IMR-90 (cell line): Measurements from ENCODE around the gene SPAG16. TPM values are rescaled to one million over a fixed set of nuclear protein-coding genes. Genes with fewer than 3 reads are reported as not detected.

Experiments
- ATAC-seq: fragments of 200-7000 bp; cut with Tn5 transposase; 2 replicates; pipeline ENCODE4 v1.9.1; 2020; ENCODE audit warnings: low read depth, mild to moderate bottlenecking, moderate library complexity
- BruUV-seq: library from RNA; stranded (reverse); fragments of 400-500 nt; replicated peaks from 2 replicates; lab custom pipeline; 2021; lab: Mats Ljungman, UMichigan
- CTCF ChIA-PET: fragments of 300-600 bp; formaldehyde crosslinking; extraction: SDS; loops from one replicate; lab custom pipeline; 2021; ENCODE audit warnings: antibody characterized with exemption; lab: Yijun Ruan, JAX
- POLR2A ChIA-PET: fragments of 300-600 bp; sonication (Branson Sonifier 250); formaldehyde crosslinking; loops from one replicate; lab custom pipeline; 2022; ENCODE audit warnings: antibody characterized with exemption; ENCODE audit not compliant: unreplicated experiment; lab: Charles Lee
- DNase-seq: peaks from one replicate; pipeline ENCODE4 v3.0.0; 2013
- H2AFZ ChIP-seq: replicated peaks from 2 replicates; pipeline ENCODE3; 2013; ENCODE audit warnings: low read length, mild to moderate bottlenecking; ENCODE audit not compliant: poor library complexity
- H2AK5ac ChIP-seq: 2 replicates; pipeline ENCODE4 v1.6.1; 2013; ENCODE audit warnings: low read depth, low read length, inconsistent platforms
- H2AK9ac ChIP-seq: replicated peaks from 2 replicates; pipeline ENCODE3; 2013; ENCODE audit warnings: mild to moderate bottlenecking, low read depth, low read length, moderate library complexity; ENCODE audit not compliant: poor library complexity
- H2BK120ac ChIP-seq: 2 replicates; pipeline ENCODE4 v1.6.1; 2013; ENCODE audit warnings: low read depth, low read length, inconsistent platforms
- H2BK15ac ChIP-seq: 3 replicates; pipeline ENCODE4 v1.6.1; 2013; ENCODE audit warnings: low read depth, low read length, inconsistent platforms
- H2BK20ac ChIP-seq: 2 replicates; pipeline ENCODE4 v1.6.1; 2013; ENCODE audit warnings: low read depth, mild to moderate bottlenecking, inconsistent platforms, low read length, moderate library complexity
- H2BK5ac ChIP-seq: 2 replicates; pipeline ENCODE4 v1.6.1; 2013; ENCODE audit warnings: mild to moderate bottlenecking, low read depth, low read length, inconsistent platforms; ENCODE audit not compliant: poor library complexity, severe bottlenecking
- H3K14ac ChIP-seq: replicated peaks from 2 replicates; pipeline ENCODE4 v1.6.1; 2013; ENCODE audit warnings: low read depth, low read length, inconsistent platforms
- H3K18ac ChIP-seq: 2 replicates; pipeline ENCODE4 v1.6.1; 2013; ENCODE audit warnings: low read depth, low read length, control low read depth
- H3K23ac ChIP-seq: 2 replicates; pipeline ENCODE4 v1.6.1; 2013; ENCODE audit warnings: low read depth, low read length, inconsistent platforms
- H3K27ac ChIP-seq: 2 replicates; pipeline ENCODE4 v1.5.1; 2013; ENCODE audit warnings: mild to moderate bottlenecking, control low read depth, low read length; ENCODE audit not compliant: insufficient read depth
- H3K27me3 ChIP-seq: 2 replicates; pipeline ENCODE4 v1.6.1; 2013; ENCODE audit warnings: low read length; ENCODE audit not compliant: control insufficient read depth, insufficient read depth
- H3K36me3 ChIP-seq: 2 replicates; pipeline ENCODE4 v1.6.1; 2013; ENCODE audit warnings: low read length, mixed read lengths; ENCODE audit not compliant: control insufficient read depth, insufficient read depth
- H3K4ac ChIP-seq: 2 replicates; pipeline ENCODE4 v1.6.1; 2013; ENCODE audit warnings: low read depth, low read length, inconsistent platforms
- H3K4me1 ChIP-seq: 2 replicates; pipeline ENCODE4 v1.6.1; 2013; ENCODE audit warnings: low read length, mixed read lengths; ENCODE audit not compliant: control insufficient read depth, insufficient read depth
- H3K4me2 ChIP-seq: 2 replicates; pipeline ENCODE4 v1.6.1; 2013; ENCODE audit warnings: low read depth, mild to moderate bottlenecking, control low read depth, low read length, moderate library complexity
- H3K4me3 ChIP-seq: 2 replicates; pipeline ENCODE4 v1.5.1; 2013; ENCODE audit warnings: low read depth, mild to moderate bottlenecking, control low read depth, low read length, moderate library complexity; ENCODE audit not compliant: insufficient read depth
- H3K56ac ChIP-seq: 2 replicates; pipeline ENCODE4 v1.6.1; 2013; ENCODE audit warnings: low read length, inconsistent platforms; ENCODE audit not compliant: insufficient read depth; ENCODE audit errors: extremely low read depth
- H3K79me1 ChIP-seq, 2 experiments: 2 replicates each; pipeline ENCODE4 v1.6.1; 2013; ENCODE audit warnings: low read length in 2 of 2, inconsistent platforms in 1 of 2, low read depth in 1 of 2
- H3K9ac ChIP-seq: 2 replicates; pipeline ENCODE4 v1.6.1; 2013; ENCODE audit warnings: low read depth, low read length, control low read depth
- H3K9me1 ChIP-seq: 2 replicates; pipeline ENCODE4 v1.6.1; 2013; ENCODE audit warnings: low read length, inconsistent platforms; ENCODE audit not compliant: insufficient read depth
- H3K9me3 ChIP-seq: 2 replicates; pipeline ENCODE4 v1.6.1; 2013; ENCODE audit warnings: low read length; ENCODE audit not compliant: control insufficient read depth, insufficient read depth
- H4K20me1 ChIP-seq: 2 replicates; pipeline ENCODE4 v1.6.1; 2013; ENCODE audit warnings: low read length, inconsistent platforms; ENCODE audit not compliant: insufficient read depth
- H4K5ac ChIP-seq: 2 replicates; pipeline ENCODE4 v1.6.1; 2013; ENCODE audit warnings: mild to moderate bottlenecking, low read depth, low read length, control low read depth
- H4K8ac ChIP-seq, 2 experiments: 2 replicates each; pipeline ENCODE4 v1.6.1; 2013; ENCODE audit warnings: low read depth in 2 of 2, low read length in 2 of 2, control low read depth in 1 of 2, inconsistent platforms in 1 of 2
- H4K91ac ChIP-seq: 2 replicates; pipeline ENCODE4 v1.6.1; 2013; ENCODE audit warnings: low read depth, low read length, inconsistent platforms; ENCODE audit not compliant: insufficient read depth
- CEBPB ChIP-seq: IDR thresholded peaks from 2 replicates; pipeline ENCODE4 v1.6.1; 2012; ENCODE audit warnings: low read depth, low read length, improper control_type of control experiment
- CHD1 ChIP-seq: IDR thresholded peaks from 2 replicates; pipeline ENCODE4 v1.6.1; 2012; ENCODE audit warnings: low read depth, low read length, improper control_type of control experiment
- FOS ChIP-seq: fragments of 150-350 bp; IDR thresholded peaks from 2 replicates; pipeline ENCODE4 v1.6.1; 2016; ENCODE audit warnings: low read depth, low read length
- MAFK ChIP-seq: IDR thresholded peaks from 2 replicates; pipeline ENCODE4 v1.6.1; 2012; ENCODE audit warnings: low read depth, low read length, improper control_type of control experiment
- POLR2A ChIP-seq: IDR thresholded peaks from 2 replicates; pipeline ENCODE4 v1.6.1; 2012; ENCODE audit warnings: mild to moderate bottlenecking, low read depth, low read length
- RCOR1 ChIP-seq: IDR thresholded peaks from 2 replicates; pipeline ENCODE4 v1.6.1; 2012; ENCODE audit warnings: mild to moderate bottlenecking, low read length, improper control_type of control experiment; ENCODE audit not compliant: insufficient replicate concordance
- RFX5 ChIP-seq: IDR thresholded peaks from 2 replicates; pipeline ENCODE4 v1.8.0; 2012; ENCODE audit warnings: low read depth, mild to moderate bottlenecking, low read length, moderate library complexity
- SMC3 ChIP-seq: fragments of 150-350 bp; IDR thresholded peaks from 2 replicates; pipeline ENCODE4 v1.6.1; 2016; ENCODE audit warnings: low read depth, mild to moderate bottlenecking, antibody characterized with exemption, low read length, moderate library complexity
- WGBS, 2 experiments: methylation state at CpG; one replicate each; pipeline versions ENCODE4 v1.1.5 to v1.1.7; 2013; ENCODE audit warnings: missing lambda C conversion rate in 2 of 2; ENCODE audit not compliant: insufficient read length in 1 of 2; ENCODE audit errors: extremely low coverage in 2 of 2; 5-methylcytosine and 5-hydroxymethylcytosine counted together
- dilution Hi-C: fragments of 300-500 bp; cut with HindIII; formaldehyde crosslinking; loops from one replicate; pipeline ENCODE4 v1.14.3; 2018; ENCODE audit warnings: low sequenced_read_pairs; ENCODE audit not compliant: unreplicated experiment
- in situ Hi-C: fragments of 300-500 bp; cut with MboI; formaldehyde crosslinking; loops from 3 replicates; pipeline ENCODE4 v1.14.3; 2019; ENCODE audit warnings: low sequenced_read_pairs, inconsistent platforms, mixed read lengths
- intact Hi-C: fragments of 100-400 bp; cut with micrococcal nuclease; formaldehyde crosslinking; loops from 2 replicates; pipeline ENCODE4 v1.10.0; 2022
- polyA plus RNA-seq, 3 experiments: library from polyadenylated mRNA; depleted of rRNA; stranded (reverse); fragments of >200 nt; gene quantifications; 2 replicates each; pipeline ENCODE4 v1.2.3, GENCODE V29; 2012; ENCODE audit warnings: low replicate concordance in 1 of 3
- total RNA-seq: library from RNA; depleted of rRNA; stranded (reverse); fragments of >200 nt; gene quantifications from 2 replicates; pipeline ENCODE4 v1.2.3, GENCODE V29; 2012
- TF ChIP-seq, protein P1 (sequence below): fragments of 150-350 bp; IDR thresholded peaks from 2 replicates; pipeline ENCODE4 v1.6.1; 2016; ENCODE audit warnings: low read depth, mild to moderate bottlenecking, low read length, moderate library complexity, borderline replicate concordance

The SPAG16 gene
- total and polyA plus RNA-seq, 2 of the 4 experiments (the other 2 are of a cell fraction), result 7.3 to 13.5 TPM

DNA sequence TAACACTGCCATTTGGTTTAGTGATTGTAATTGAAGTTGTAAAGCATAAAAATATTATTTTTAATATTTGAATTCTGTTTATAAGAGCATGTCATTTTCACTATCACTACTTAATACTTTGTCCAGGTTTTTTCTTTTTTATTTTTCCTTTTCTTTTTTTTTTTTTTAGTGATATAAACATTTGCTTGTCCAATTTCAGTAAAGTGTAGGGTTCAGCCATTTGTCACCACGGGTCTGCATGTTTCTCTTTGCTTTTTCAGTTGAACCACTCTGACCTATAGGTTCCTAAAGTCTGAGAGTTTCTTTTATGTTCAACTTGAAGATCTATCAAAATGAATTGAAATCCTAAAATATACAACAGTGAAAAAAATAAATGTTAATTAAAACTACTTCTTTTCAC lies 48.5 kb upstream of the SPAG16 start:
- Histone ChIP-seq H3K9me3 (no peaks in the 10 kb centered on the region), H3K9ac (no peak overlapping the region), H2AK5ac (no peak overlapping the region), H3K23ac (no peak overlapping the region), H4K5ac (no peak overlapping the region), H3K4me2 (no peak overlapping the region), H4K91ac (no peak overlapping the region), H3K4me1 (peaks cover 8% of the 10 kb centered on the region), H4K8ac (no peak overlapping the region), H3K36me3 (no peaks in the 10 kb centered on the region), H2BK5ac (no peak overlapping the region), H3K4me3 (no peak overlapping the region), H2BK15ac (peak overlapping the region; percentile 58; the same call in 1 of the 3 replicates), H2BK120ac (0 out of 2 replicates have a peak overlapping the region, but pooled peaks have one; percentile 57), H3K18ac (0 out of 2 replicates have a peak overlapping the region, but pooled peaks have one; percentile 63), H2BK20ac (peak overlapping the region; percentile 62; the same call in 1 of the 2 replicates), H3K27me3 (no peaks in the 10 kb centered on the region), H3K27ac (no peak overlapping the region), H2AK9ac (no peak overlapping the region), H3K4ac (no peak overlapping the region), H3K56ac (no peak overlapping the region), H3K14ac (no peak overlapping the region), H2AFZ (no peak overlapping the region), H3K79me1 (no peaks in the 10 kb centered on the region), H4K20me1 (no peaks in the 10 kb centered on the region), H3K9me1 (no peaks in the 10 kb centered on the region)
- no TSS peak for BruUV-seq
- ChIA-PET POLR2A (no interaction called here), CTCF (no interaction called here)
- in situ Hi-C loops, result no loop called here
- ATAC-seq, result no peak
- no peak for DNase-seq
- TF ChIP-seq SMC3 (no peak), RCOR1 (no peak), MAFK (no peak), CEBPB (no peak), RFX5 (no peak), POLR2A (no peak), CHD1 (no peak), FOS (no peak)
- TF ChIP-seq, protein P1, sequence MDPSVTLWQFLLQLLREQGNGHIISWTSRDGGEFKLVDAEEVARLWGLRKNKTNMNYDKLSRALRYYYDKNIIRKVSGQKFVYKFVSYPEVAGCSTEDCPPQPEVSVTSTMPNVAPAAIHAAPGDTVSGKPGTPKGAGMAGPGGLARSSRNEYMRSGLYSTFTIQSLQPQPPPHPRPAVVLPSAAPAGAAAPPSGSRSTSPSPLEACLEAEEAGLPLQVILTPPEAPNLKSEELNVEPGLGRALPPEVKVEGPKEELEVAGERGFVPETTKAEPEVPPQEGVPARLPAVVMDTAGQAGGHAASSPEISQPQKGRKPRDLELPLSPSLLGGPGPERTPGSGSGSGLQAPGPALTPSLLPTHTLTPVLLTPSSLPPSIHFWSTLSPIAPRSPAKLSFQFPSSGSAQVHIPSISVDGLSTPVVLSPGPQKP, result no peak
- dilution Hi-C loops, result no loop called here
- intact Hi-C loops, result loop anchor here (2.0 to 5.0 kb wide), 2 partner anchors 47 to 458 kb away; no protein-coding TSS in a partner anchor
- no CpG with 5 or more reads among the region's 1 CpG for WGBS, 2 experiments
